Measurements from ENCODE around the gene MARCHF10.
"Not testable (repeated sequence)": the region's sequence is repeated elsewhere in the genome, so short reads cannot be mapped to it uniquely, and the experiment has no call there.

The MARCHF10 gene

GRCh38 chr17:62692721-62693431, 115.2 kb downstream of the MARCHF10 start:
- H3K4me2 ChIP-seq (ENCODE audit: low read depth, low read length, poor library complexity, severe bottlenecking) = no peak overlapping the region
- no peaks in the 10 kb centered on the region for H3K36me3 ChIP-seq (ENCODE audit: insufficient read depth, low read length)
- no peaks in the 10 kb centered on the region for H3K4me1 ChIP-seq (ENCODE audit: insufficient read depth, low read length, poor library complexity, severe bottlenecking)
- no peaks in the 10 kb centered on the region for H3K9me2 ChIP-seq (replicated peaks; ENCODE audit: low read depth, low read length)
- no peaks in the 10 kb centered on the region for H4K20me1 ChIP-seq (ENCODE audit: insufficient read depth, low read length, poor library complexity, severe bottlenecking)
- H2AFZ ChIP-seq (ENCODE audit: low read length) = no peak overlapping the region
- H3K79me2 ChIP-seq (ENCODE audit: insufficient read depth, low read length) = no peaks in the 10 kb centered on the region
- TF ChIP-seq CTCF (conservative IDR thresholded peaks at IDR 0.05; ENCODE audit: low read length) (peak; percentile 37), EZH2phosphoT487 (IDR thresholded peaks at IDR 0.05; ENCODE audit: borderline replicate concordance) (no peak)
- no peaks in the 10 kb centered on the region for H3K27me3 ChIP-seq (ENCODE audit: insufficient read depth, low read length, poor library complexity, severe bottlenecking)
- H3K9me3 ChIP-seq (ENCODE audit: insufficient read depth, low read depth, low read length) = no peaks in the 10 kb centered on the region
- H3K9ac ChIP-seq (ENCODE audit: low read depth, low read length, poor library complexity, severe bottlenecking) = no peak overlapping the region
- H3K4me3 ChIP-seq (ENCODE audit: low read length, poor library complexity, severe bottlenecking) = no peak overlapping the region
- H3F3A ChIP-seq (ENCODE audit: low read depth) = no peaks in the 10 kb centered on the region

- H3K4me2 ChIP-seq (ENCODE audit: low read depth, low read length, poor library complexity, severe bottlenecking) = no peak overlapping the region
- H3K9me2 ChIP-seq (replicated peaks; ENCODE audit: low read depth, low read length) = no peaks in the 10 kb centered on the region
- no peaks in the 10 kb centered on the region for H3F3A ChIP-seq (ENCODE audit: low read depth)
- no peak for TF ChIP-seq EZH2phosphoT487 (IDR thresholded peaks at IDR 0.05; ENCODE audit: borderline replicate concordance)
- TF ChIP-seq CTCF (conservative IDR thresholded peaks at IDR 0.05; ENCODE audit: low read length) = no peak
- H4K20me1 ChIP-seq (ENCODE audit: insufficient read depth, low read length, poor library complexity, severe bottlenecking) = no peaks in the 10 kb centered on the region
- H3K4me1 ChIP-seq (ENCODE audit: insufficient read depth, low read length, poor library complexity, severe bottlenecking) = no peaks in the 10 kb centered on the region
- no peaks in the 10 kb centered on the region for H3K79me2 ChIP-seq (ENCODE audit: insufficient read depth, low read length)
- no peak overlapping the region for H2AFZ ChIP-seq (ENCODE audit: low read length)
- no peak overlapping the region for H3K4me3 ChIP-seq (ENCODE audit: low read length, poor library complexity, severe bottlenecking)
- no peaks in the 10 kb centered on the region for H3K9me3 ChIP-seq (ENCODE audit: insufficient read depth, low read depth, low read length)
- H3K36me3 ChIP-seq (ENCODE audit: insufficient read depth, low read length) = no peaks in the 10 kb centered on the region
- H3K27me3 ChIP-seq (ENCODE audit: insufficient read depth, low read length, poor library complexity, severe bottlenecking) = no peaks in the 10 kb centered on the region
- no peak overlapping the region for H3K9ac ChIP-seq (ENCODE audit: low read depth, low read length, poor library complexity, severe bottlenecking)
These were observed 115.9 kb downstream of the MARCHF10 start for GRCh38 chr17:62692159-62692651.

- not testable (repeated sequence) for H3K27me3 ChIP-seq (ENCODE audit: insufficient read depth, low read length, poor library complexity, severe bottlenecking); H3F3A ChIP-seq (ENCODE audit: low read depth); H4K20me1 ChIP-seq (ENCODE audit: insufficient read depth, low read length, poor library complexity, severe bottlenecking); H3K9ac ChIP-seq (ENCODE audit: low read depth, low read length, poor library complexity, severe bottlenecking); H3K36me3 ChIP-seq (ENCODE audit: insufficient read depth, low read length); H3K9me3 ChIP-seq (ENCODE audit: insufficient read depth, low read depth, low read length); H3K79me2 ChIP-seq (ENCODE audit: insufficient read depth, low read length); H3K4me1 ChIP-seq (ENCODE audit: insufficient read depth, low read length, poor library complexity, severe bottlenecking); H3K4me3 ChIP-seq (ENCODE audit: low read length, poor library complexity, severe bottlenecking); H3K9me2 ChIP-seq (replicated peaks; ENCODE audit: low read depth, low read length); H3K4me2 ChIP-seq (ENCODE audit: low read depth, low read length, poor library complexity, severe bottlenecking); H2AFZ ChIP-seq (ENCODE audit: low read length)
These were observed 116.6 kb downstream of the MARCHF10 start for GRCh38 chr17:62691589-62691915.

All from Loucy (cell line).